HUDEP-2 (cell line): ENCODE measurements around the gene RANBP10.
A peak's percentile ranks its signal among the peaks of the same experiment; 100 is the strongest.
"Not testable (repeated sequence)": the region's sequence is repeated elsewhere in the genome, so short reads cannot be mapped to it uniquely, and the experiment has no call there.

ENCODE experiments used
- DNase-seq, 76 experiments: peaks; one replicate each; lab custom pipeline; 2025; ENCODE audit not compliant: unreplicated experiment in 76 of 76; lab: John Stamatoyannopoulos, UW

The RANBP10 gene

GRCh38 chr16:67806428-67807147 lies at the start of gene RANBP10, which contains the start of gene TSNAXIP1:
RANBP10 (minus strand) TSS chr16:67806560; CDS start chr16:67806536, 24 bp downstream.
TSNAXIP1 (plus strand) TSS chr16:67806889; CDS start chr16:67807150, 261 bp downstream.
- peak; percentile 78 to 99 (median 96) for DNase-seq

GRCh38 chr16:67855789-67856188 lies 49.4 kb upstream of the RANBP10 start:
- DNase-seq = no peak

- no peak for DNase-seq
Measured at GRCh38 chr16:67853670-67854069, 47.3 kb upstream of the RANBP10 start.

- DNase-seq = no peak
Measured at GRCh38 chr16:67848118-67848517, 41.8 kb upstream of the RANBP10 start.

DNA sequence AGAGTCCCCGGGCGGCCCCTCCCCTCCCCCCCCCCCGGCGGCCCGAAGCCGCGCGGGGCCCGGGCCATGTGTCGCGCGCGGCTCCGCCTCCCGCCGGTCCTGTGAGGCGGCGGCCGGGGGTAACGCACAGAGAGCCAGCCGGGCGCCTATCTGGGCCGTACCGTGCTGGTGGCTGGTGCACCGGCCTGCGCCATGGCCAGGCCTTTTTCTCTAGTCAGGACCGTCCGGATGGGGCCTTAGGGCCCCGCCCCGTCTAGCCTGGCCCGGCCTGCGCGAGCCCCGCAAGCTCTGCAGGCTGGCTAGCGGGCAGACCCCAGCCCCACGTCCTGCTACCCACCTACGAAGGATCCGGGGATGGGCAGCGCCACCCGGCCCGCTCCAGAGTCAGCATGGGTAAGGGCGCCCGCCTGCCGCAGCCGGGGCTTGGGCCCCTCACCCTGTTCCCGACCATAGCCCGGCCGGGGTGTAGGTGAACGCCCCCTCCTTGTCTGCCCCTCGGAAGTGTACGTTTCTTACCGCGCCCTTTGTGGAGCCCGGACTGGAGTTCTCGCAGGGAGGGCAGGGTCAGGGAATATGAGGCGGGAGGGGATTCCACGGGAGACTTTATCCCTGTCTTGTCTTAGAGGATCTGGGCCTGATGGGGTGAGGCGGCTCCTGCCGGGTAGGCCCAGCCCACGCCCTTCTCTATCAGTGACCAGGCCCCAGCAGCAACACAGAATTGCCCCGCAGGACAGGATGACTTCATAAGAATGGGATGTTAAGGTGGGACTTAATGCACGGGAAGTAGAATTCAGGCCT lies 40.9 kb upstream of the RANBP10 start, which contains the start of gene CENPT:
Gene CENPT, minus strand, starts transcription at position 630 of the 798 bp plus-strand sequence. CDS start 13,834 bp downstream, outside the sequence.
- DNase-seq = peak in 64 of 76 experiments; percentile 15 to 77 (median 50)

- peak in 75 of 76 experiments; percentile 44 to 96 (median 89) for DNase-seq
Measured at GRCh38 chr16:67846320-67847063, 40.1 kb upstream of the RANBP10 start, which contains the start of gene NUTF2. NUTF2 (plus strand) TSS chr16:67846933; CDS start chr16:67865131, 18,198 bp downstream.

GRCh38 chr16:67846063-67846319 lies 39.6 kb upstream of the RANBP10 start:
- no peak for DNase-seq

DNA sequence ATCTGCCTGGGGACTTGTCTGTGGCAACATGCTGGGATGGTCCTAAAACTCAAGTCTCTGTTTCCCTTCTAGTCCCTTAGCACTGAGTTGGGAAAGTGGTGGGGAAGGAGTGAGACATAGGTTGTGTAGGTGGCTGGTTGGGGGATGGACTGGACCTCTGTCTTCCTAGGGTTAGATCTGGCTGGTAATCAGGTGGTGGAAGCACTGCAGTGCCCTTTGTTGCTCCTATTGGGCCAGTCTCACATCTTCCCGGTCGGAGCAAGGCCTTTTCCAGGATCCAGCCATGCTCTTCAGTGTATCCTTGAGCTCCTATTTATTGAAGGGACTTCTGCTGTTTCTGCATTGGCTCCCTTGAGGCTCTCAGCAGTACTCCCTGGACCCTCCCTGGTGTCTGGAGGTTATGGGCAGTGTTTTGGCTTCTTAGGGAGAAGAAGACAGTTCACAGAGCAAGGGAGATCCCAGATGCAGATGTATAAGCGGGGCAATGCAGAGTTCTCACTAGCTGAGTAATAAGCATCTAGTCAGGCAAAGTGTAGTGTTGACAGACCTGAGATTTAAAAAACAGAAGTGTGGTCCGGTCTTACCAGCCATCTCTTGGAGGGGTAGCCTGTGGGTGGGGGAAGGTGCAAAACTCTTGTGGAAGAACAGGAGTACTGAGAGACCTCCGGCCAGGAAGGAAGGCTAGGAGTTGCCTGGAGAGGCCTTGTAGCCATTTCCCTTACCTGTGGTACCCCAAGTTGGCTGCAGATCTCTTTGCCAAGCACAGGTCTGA lies 39.1 kb upstream of the RANBP10 start:
- no peak for DNase-seq

- DNase-seq = no peak
Measured at GRCh38 chr16:67844497-67844896, 38.1 kb upstream of the RANBP10 start.

- DNase-seq = no peak
Measured at GRCh38 chr16:67843343-67843765, 37.0 kb upstream of the RANBP10 start.

- DNase-seq = peak in 49 of 76 experiments; percentile 6 to 73 (median 47)
Measured at GRCh38 chr16:67842509-67843342, 36.4 kb upstream of the RANBP10 start.

GRCh38 chr16:67841816-67842508 lies 35.6 kb upstream of the RANBP10 start, which contains the start of gene THAP11:
THAP11 (plus strand) TSS chr16:67842320; CDS start chr16:67842555, 235 bp downstream.
- DNase-seq = peak in 75 of 76 experiments; percentile 19 to 97 (median 88)

GRCh38 chr16:67841198-67841815 lies 34.9 kb upstream of the RANBP10 start:
- DNase-seq = no peak

GRCh38 chr16:67837811-67838210 lies 31.5 kb upstream of the RANBP10 start:
- no peak for DNase-seq

- DNase-seq = not testable (repeated sequence)
Measured at GRCh38 chr16:67837190-67837589, 30.8 kb upstream of the RANBP10 start.

- no peak for DNase-seq
Measured at GRCh38 chr16:67834242-67834614, 27.9 kb upstream of the RANBP10 start.

GRCh38 chr16:67833415-67834241 lies 27.3 kb upstream of the RANBP10 start:
- DNase-seq = peak in 75 of 76 experiments; percentile 17 to 90 (median 74)
